ENCODE data around the gene COX8C. TPM values are rescaled to one million over a fixed set of nuclear protein-coding genes. Genes with fewer than 3 reads are reported as not detected.

The COX8C gene
- total RNA-seq, 1 experiment from 2014 or later, result not detected

GRCh38 chr14:93343266-93343665 is 3.7 kb upstream of the COX8C start:
- intact Hi-C loops (cut with micrococcal nuclease; ENCODE audit: unreplicated experiment) (no loop called here), in situ Hi-C loops (cut with HindIII; ENCODE audit: low pct_unique_long_range_greater_than_20kb, low sequenced_read_pairs) (no loop called here)
- BruUV-seq (replicated peaks), result no TSS peak
- ATAC-seq (no peak), DNase-seq (ENCODE audit: low read depth, low spot score) (no peak)
- Histone ChIP-seq H3K27ac (ENCODE audit: low read length) (no peak overlapping the region), H3K4me3 (ENCODE audit: low read depth in 2 of 2, low read length in 2 of 2) (no peak overlapping the region), H3K9me3 (ENCODE audit: control insufficient read depth, insufficient read depth, low read depth, low read length) (no peaks in the 10 kb centered on the region), H3K27me3 (ENCODE audit: control insufficient read depth, insufficient read depth, low read length) (no peaks in the 10 kb centered on the region), H3K36me3 (ENCODE audit: control insufficient read depth, insufficient read depth, low read length) (no peaks in the 10 kb centered on the region), H3K4me1 (ENCODE audit: control insufficient read depth, insufficient read depth, low read length) (no peaks in the 10 kb centered on the region)
- POLR2A ChIA-PET, result interaction anchor here (0.6 kb wide), 1 partner anchor 31 kb away, joined by 3 read pairs; no protein-coding TSS in a partner anchor
- CTCF ChIA-PET, result interaction anchor here (0.7 kb wide), 1 partner anchor 192 kb away, joined by 5 read pairs; no protein-coding TSS in a partner anchor
- TF ChIP-seq REST (IDR thresholded peaks at IDR 0.05; ENCODE audit: insufficient read depth in 1 of 2, low read depth in 2 of 2, low read length in 1 of 2) (no peak), TCF7L2 (IDR thresholded peaks at IDR 0.05; ENCODE audit: low read depth, low read length) (no peak)

- no peak overlapping the region for H3K27ac ChIP-seq (ENCODE audit: low read length)
- ChIA-PET POLR2A (interaction anchor here (0.6 kb wide), 1 partner anchor 32 kb away, joined by 3 read pairs; no protein-coding TSS in a partner anchor), CTCF (interaction anchor here (0.7 kb wide), 1 partner anchor 193 kb away, joined by 5 read pairs; no protein-coding TSS in a partner anchor)
- TF ChIP-seq CTCF (IDR thresholded peaks at IDR 0.05), result no peak
- TF ChIP-seq SIN3A (IDR thresholded peaks at IDR 0.05; ENCODE audit: borderline replicate concordance, insufficient read depth, low read depth, low read length), result no peak
- TF ChIP-seq REST (IDR thresholded peaks at IDR 0.05; ENCODE audit: insufficient read depth in 1 of 2, low read depth in 2 of 2, low read length in 1 of 2), result no peak
- TF ChIP-seq TCF7L2 (IDR thresholded peaks at IDR 0.05; ENCODE audit: low read depth, low read length), result no peak
- TF ChIP-seq POLR2AphosphoS5 (IDR thresholded peaks at IDR 0.05; ENCODE audit: low read depth, low read length), result no peak
- no peak for ATAC-seq
- in situ Hi-C loops (cut with HindIII; ENCODE audit: low pct_unique_long_range_greater_than_20kb, low sequenced_read_pairs), result no loop called here
- no peaks in the 10 kb centered on the region for H3K9me3 ChIP-seq (ENCODE audit: control insufficient read depth, insufficient read depth, low read depth, low read length)
- H3K27me3 ChIP-seq (ENCODE audit: control insufficient read depth, insufficient read depth, low read length), result no peaks in the 10 kb centered on the region
- BruUV-seq (replicated peaks), result no TSS peak
- intact Hi-C loops (cut with micrococcal nuclease; ENCODE audit: unreplicated experiment), result no loop called here
- H3K4me1 ChIP-seq (ENCODE audit: control insufficient read depth, insufficient read depth, low read length), result no peaks in the 10 kb centered on the region
- H3K36me3 ChIP-seq (ENCODE audit: control insufficient read depth, insufficient read depth, low read length), result no peaks in the 10 kb centered on the region
- no peak overlapping the region for H3K4me3 ChIP-seq (ENCODE audit: low read depth in 2 of 2, low read length in 2 of 2)
- DNase-seq (ENCODE audit: low read depth, low spot score), result no peak
These were observed 3.2 kb upstream of the COX8C start for GRCh38 chr14:93343797-93344196.
